ENCODE data around the gene TSSC4.

TSSC4 gene

GRCh38 chr11:2447951-2448650, 47.6 kb downstream of the TSSC4 start:
- no peak for DNase-seq (ENCODE audit: low read depth, low spot score)

- no peak for DNase-seq (ENCODE audit: low read depth, low spot score)
Measured at GRCh38 chr11:2448661-2449547, 48.4 kb downstream of the TSSC4 start.

- no peak for DNase-seq (ENCODE audit: low read depth, low spot score)
Measured at GRCh38 chr11:2449548-2450320, 49.2 kb downstream of the TSSC4 start.

- DNase-seq (ENCODE audit: low read depth, low spot score) = no peak
Measured at GRCh38 chr11:2450321-2451041, 49.9 kb downstream of the TSSC4 start.

GRCh38 chr11:2451336-2451735, 50.8 kb downstream of the TSSC4 start:
- no peak for DNase-seq (ENCODE audit: low read depth, low spot score)

GRCh38 chr11:2451916-2452315, 51.4 kb downstream of the TSSC4 start:
- no peak for DNase-seq (ENCODE audit: low read depth, low spot score)

GRCh38 chr11:2452321-2453012, 51.9 kb downstream of the TSSC4 start:
- no peak for DNase-seq (ENCODE audit: low read depth, low spot score)

- no peak for DNase-seq (ENCODE audit: low read depth, low spot score)
Measured at GRCh38 chr11:2453436-2453835, 52.9 kb downstream of the TSSC4 start.

Data from smooth muscle cell of the brain vasculature (primary cell).